HepG2 (cell line): ENCODE results near the gene DISP2. TPM values are rescaled to one million over a fixed set of nuclear protein-coding genes. Genes with fewer than 3 reads are reported as not detected.

Experiments used
- ATRX ChIP-seq: sonication (generic); formaldehyde crosslinking; IDR thresholded peaks from 2 replicates; pipeline ENCODE4 v1.4.0; 2020; ENCODE audit warnings: missing genetic modification reagents, borderline replicate concordance
- BRCA1 ChIP-seq: sonication (generic); formaldehyde crosslinking; IDR thresholded peaks from 2 replicates; pipeline ENCODE4 v1.4.0; 2020; ENCODE audit warnings: missing genetic modification reagents
- GATAD1 ChIP-seq: IDR thresholded peaks from 2 replicates; pipeline ENCODE4 v1.6.1; 2016; ENCODE audit warnings: missing genetic modification reagents, missing compliant biosample characterization
- HOXA5 ChIP-seq: sonication (generic); formaldehyde crosslinking; IDR thresholded peaks from 2 replicates; pipeline ENCODE4 v1.4.0; 2020; ENCODE audit warnings: missing genetic modification reagents
- IKZF4 ChIP-seq: sonication (generic); formaldehyde crosslinking; IDR thresholded peaks from 2 replicates; pipeline ENCODE4 v1.5.1; 2020; ENCODE audit warnings: borderline replicate concordance, mild to moderate bottlenecking, low read depth, missing genetic modification reagents; ENCODE audit errors: not compliant biosample characterization
- JUND ChIP-seq: sonication (generic); formaldehyde crosslinking; IDR thresholded peaks from 2 replicates; pipeline ENCODE4 v1.8.0; 2022; ENCODE audit warnings: mild to moderate bottlenecking, missing genetic modification reagents
- NFYB ChIP-seq: sonication (generic); formaldehyde crosslinking; IDR thresholded peaks from 2 replicates; pipeline ENCODE4 v1.4.0; 2020; ENCODE audit warnings: missing genetic modification reagents
- SP2 ChIP-seq: sonication (generic); formaldehyde crosslinking; IDR thresholded peaks from 2 replicates; pipeline ENCODE4 v1.5.1; 2020; ENCODE audit warnings: mild to moderate bottlenecking, missing genetic modification reagents
- ZNF180 ChIP-seq: sonication (generic); formaldehyde crosslinking; IDR thresholded peaks from 2 replicates; pipeline ENCODE4 v1.4.0; 2020; ENCODE audit warnings: low read depth, missing genetic modification reagents, borderline replicate concordance
- ZNF484 ChIP-seq: sonication (generic); formaldehyde crosslinking; IDR thresholded peaks from 2 replicates; pipeline ENCODE4 v1.5.1; 2020; ENCODE audit warnings: mild to moderate bottlenecking, low read depth, missing genetic modification reagents, borderline replicate concordance
- polyA plus RNA-seq, 8 experiments: library from polyadenylated mRNA; depleted of rRNA in 3 of 8; stranded (reverse) in 7 of 8; unstranded in 1 of 8; fragments of >200 nt; fragmentation: Illumina TruSeq in 4 of 8; extraction: Trizol in 4 of 8; gene quantifications; 2 replicates each; pipeline versions ENCODE4 v1.2.1 to v1.2.3, GENCODE V29; 2011 to 2016; ENCODE audit warnings: low read depth in 4 of 8, missing spikeins in 1 of 8, mixed read lengths in 1 of 8; ENCODE audit not compliant: insufficient read depth in 1 of 8
- total RNA-seq, 5 experiments: library from RNA; depleted of rRNA; stranded (reverse); fragments of >200 nt; fragmentation: Illumina TruSeq; extraction: Trizol; gene quantifications; 2 replicates each; pipeline ENCODE4 v1.2.3, GENCODE V29; 2016; ENCODE audit warnings: low read depth in 1 of 5
- TF ChIP-seq, protein P1 (sequence below): sonication (generic); formaldehyde crosslinking; IDR thresholded peaks from 2 replicates; pipeline ENCODE4 v1.4.0; 2020; ENCODE audit warnings: missing genetic modification reagents, borderline replicate concordance
- TF ChIP-seq, protein P2 (sequence below): sonication (generic); formaldehyde crosslinking; IDR thresholded peaks from 2 replicates; pipeline ENCODE4 v1.8.1; 2023; ENCODE audit warnings: mild to moderate bottlenecking, missing genetic modification reagents, borderline replicate concordance
- TF ChIP-seq, protein P3 (sequence below): sonication (generic); IDR thresholded peaks from 2 replicates; pipeline ENCODE4 v1.6.1; 2016; ENCODE audit warnings: low read depth, borderline replicate concordance
- TF ChIP-seq, protein P4 (sequence below): sonication (generic); formaldehyde crosslinking; IDR thresholded peaks from 2 replicates; pipeline ENCODE4 v1.4.0; 2020; ENCODE audit warnings: missing genetic modification reagents
- TF ChIP-seq, protein P5 (sequence below): sonication (generic); formaldehyde crosslinking; conservative IDR thresholded peaks from 2 replicates; pipeline ENCODE4 v1.4.0; 2020; ENCODE audit warnings: mild to moderate bottlenecking, missing genetic modification reagents, moderate library complexity

The DISP2 gene
- total and polyA plus RNA-seq, 2 of the 13 experiments (the other 11 are each of a cell fraction or from before 2014, with no cell fraction given), result 0.09 to 0.32 TPM

DNA sequence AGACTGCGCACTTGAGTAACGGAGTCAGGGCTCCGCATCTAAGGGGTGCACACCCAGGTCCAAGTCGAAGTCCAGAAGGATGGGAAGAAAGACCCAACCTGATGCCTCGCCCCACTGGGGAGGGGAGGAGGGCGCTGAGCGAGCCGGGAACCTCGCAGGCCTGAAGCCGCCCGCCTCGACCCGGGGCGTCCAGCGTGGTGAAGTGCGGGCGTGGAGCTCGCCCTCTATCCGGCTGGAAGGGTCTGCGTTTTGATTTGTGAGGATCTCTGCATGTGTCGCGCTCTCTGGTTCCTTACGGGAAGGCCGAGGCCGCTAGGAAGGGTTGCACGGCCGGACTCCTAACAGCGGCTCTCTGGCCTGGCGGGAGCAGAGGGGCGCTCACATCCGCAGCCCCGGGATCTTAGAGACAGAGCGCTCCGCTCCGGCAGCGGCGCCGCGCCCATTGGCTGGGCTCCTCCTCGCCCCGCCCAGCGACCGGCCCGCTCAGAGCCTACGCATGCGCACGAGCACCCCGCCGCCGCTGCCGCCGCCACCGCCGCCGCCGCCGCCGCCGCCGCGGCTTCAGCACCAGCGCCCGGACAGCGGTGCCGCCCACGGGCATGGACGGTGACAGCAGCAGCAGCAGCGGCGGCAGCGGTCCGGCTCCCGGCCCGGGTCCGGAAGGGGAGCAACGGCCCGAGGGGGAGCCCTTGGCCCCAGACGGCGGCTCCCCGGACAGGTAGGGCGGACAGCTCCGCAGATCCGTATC lies at the start of gene DISP2 (continued):
- TF ChIP-seq, protein P1, sequence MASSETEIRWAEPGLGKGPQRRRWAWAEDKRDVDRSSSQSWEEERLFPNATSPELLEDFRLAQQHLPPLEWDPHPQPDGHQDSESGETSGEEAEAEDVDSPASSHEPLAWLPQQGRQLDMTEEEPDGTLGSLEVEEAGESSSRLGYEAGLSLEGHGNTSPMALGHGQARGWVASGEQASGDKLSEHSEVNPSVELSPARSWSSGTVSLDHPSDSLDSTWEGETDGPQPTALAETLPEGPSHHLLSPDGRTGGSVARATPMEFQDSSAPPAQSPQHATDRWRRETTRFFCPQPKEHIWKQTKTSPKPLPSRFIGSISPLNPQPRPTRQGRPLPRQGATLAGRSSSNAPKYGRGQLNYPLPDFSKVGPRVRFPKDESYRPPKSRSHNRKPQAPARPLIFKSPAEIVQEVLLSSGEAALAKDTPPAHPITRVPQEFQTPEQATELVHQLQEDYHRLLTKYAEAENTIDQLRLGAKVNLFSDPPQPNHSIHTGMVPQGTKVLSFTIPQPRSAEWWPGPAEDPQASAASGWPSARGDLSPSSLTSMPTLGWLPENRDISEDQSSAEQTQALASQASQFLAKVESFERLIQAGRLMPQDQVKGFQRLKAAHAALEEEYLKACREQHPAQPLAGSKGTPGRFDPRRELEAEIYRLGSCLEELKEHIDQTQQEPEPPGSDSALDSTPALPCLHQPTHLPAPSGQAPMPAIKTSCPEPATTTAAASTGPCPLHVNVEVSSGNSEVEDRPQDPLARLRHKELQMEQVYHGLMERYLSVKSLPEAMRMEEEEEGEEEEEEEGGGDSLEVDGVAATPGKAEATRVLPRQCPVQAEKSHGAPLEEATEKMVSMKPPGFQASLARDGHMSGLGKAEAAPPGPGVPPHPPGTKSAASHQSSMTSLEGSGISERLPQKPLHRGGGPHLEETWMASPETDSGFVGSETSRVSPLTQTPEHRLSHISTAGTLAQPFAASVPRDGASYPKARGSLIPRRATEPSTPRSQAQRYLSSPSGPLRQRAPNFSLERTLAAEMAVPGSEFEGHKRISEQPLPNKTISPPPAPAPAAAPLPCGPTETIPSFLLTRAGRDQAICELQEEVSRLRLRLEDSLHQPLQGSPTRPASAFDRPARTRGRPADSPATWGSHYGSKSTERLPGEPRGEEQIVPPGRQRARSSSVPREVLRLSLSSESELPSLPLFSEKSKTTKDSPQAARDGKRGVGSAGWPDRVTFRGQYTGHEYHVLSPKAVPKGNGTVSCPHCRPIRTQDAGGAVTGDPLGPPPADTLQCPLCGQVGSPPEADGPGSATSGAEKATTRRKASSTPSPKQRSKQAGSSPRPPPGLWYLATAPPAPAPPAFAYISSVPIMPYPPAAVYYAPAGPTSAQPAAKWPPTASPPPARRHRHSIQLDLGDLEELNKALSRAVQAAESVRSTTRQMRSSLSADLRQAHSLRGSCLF (CRISPR knock-in tag), result no peak
- peak; percentile 63 for TF ChIP-seq NFYB (CRISPR knock-in tag)
- no peak for TF ChIP-seq HOXA5 (CRISPR knock-in tag)
- no peak for TF ChIP-seq JUND (CRISPR knock-in tag)
- TF ChIP-seq SP2 (CRISPR knock-in tag), result peak; percentile 35; the same call in 1 of the 2 replicates
- TF ChIP-seq, protein P2, sequence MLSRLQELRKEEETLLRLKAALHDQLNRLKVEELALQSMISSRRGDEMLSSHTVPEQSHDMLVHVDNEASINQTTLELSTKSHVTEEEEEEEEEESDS, result no peak
- TF ChIP-seq IKZF4 (CRISPR knock-in tag), result no peak
- no peak for TF ChIP-seq ZNF180 (CRISPR knock-in tag)
- TF ChIP-seq ATRX (CRISPR knock-in tag), result no peak
- TF ChIP-seq, protein P3, sequence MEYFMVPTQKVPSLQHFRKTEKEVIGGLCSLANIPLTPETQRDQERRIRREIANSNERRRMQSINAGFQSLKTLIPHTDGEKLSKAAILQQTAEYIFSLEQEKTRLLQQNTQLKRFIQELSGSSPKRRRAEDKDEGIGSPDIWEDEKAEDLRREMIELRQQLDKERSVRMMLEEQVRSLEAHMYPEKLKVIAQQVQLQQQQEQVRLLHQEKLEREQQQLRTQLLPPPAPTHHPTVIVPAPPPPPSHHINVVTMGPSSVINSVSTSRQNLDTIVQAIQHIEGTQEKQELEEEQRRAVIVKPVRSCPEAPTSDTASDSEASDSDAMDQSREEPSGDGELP, result no peak
- 0 out of 2 replicates have a peak, but pooled peaks have one; percentile 7 for TF ChIP-seq GATAD1
- TF ChIP-seq ZNF484 (CRISPR knock-in tag), result no peak
- TF ChIP-seq, protein P4, sequence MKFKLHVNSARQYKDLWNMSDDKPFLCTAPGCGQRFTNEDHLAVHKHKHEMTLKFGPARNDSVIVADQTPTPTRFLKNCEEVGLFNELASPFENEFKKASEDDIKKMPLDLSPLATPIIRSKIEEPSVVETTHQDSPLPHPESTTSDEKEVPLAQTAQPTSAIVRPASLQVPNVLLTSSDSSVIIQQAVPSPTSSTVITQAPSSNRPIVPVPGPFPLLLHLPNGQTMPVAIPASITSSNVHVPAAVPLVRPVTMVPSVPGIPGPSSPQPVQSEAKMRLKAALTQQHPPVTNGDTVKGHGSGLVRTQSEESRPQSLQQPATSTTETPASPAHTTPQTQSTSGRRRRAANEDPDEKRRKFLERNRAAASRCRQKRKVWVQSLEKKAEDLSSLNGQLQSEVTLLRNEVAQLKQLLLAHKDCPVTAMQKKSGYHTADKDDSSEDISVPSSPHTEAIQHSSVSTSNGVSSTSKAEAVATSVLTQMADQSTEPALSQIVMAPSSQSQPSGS (CRISPR knock-in tag), result 0 out of 2 replicates have a peak, but pooled peaks have one; percentile 36
- TF ChIP-seq, protein P5, sequence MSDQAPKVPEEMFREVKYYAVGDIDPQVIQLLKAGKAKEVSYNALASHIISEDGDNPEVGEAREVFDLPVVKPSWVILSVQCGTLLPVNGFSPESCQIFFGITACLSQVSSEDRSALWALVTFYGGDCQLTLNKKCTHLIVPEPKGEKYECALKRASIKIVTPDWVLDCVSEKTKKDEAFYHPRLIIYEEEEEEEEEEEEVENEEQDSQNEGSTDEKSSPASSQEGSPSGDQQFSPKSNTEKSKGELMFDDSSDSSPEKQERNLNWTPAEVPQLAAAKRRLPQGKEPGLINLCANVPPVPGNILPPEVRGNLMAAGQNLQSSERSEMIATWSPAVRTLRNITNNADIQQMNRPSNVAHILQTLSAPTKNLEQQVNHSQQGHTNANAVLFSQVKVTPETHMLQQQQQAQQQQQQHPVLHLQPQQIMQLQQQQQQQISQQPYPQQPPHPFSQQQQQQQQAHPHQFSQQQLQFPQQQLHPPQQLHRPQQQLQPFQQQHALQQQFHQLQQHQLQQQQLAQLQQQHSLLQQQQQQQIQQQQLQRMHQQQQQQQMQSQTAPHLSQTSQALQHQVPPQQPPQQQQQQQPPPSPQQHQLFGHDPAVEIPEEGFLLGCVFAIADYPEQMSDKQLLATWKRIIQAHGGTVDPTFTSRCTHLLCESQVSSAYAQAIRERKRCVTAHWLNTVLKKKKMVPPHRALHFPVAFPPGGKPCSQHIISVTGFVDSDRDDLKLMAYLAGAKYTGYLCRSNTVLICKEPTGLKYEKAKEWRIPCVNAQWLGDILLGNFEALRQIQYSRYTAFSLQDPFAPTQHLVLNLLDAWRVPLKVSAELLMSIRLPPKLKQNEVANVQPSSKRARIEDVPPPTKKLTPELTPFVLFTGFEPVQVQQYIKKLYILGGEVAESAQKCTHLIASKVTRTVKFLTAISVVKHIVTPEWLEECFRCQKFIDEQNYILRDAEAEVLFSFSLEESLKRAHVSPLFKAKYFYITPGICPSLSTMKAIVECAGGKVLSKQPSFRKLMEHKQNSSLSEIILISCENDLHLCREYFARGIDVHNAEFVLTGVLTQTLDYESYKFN (CRISPR knock-in tag), result no peak
- TF ChIP-seq BRCA1 (CRISPR knock-in tag), result no peak
